GM15510 (cell line): ENCODE measurements around the gene AGPAT3.

ENCODE experiments used
- POLR2A ChIP-seq: IDR thresholded peaks from 3 replicates; pipeline ENCODE4 v1.6.1; 2011; ENCODE audit warnings: borderline replicate concordance; ENCODE audit not compliant: insufficient read length; ENCODE audit errors: extremely low read depth

The AGPAT3 gene

GRCh38 chr21:43992121-43992520 is 127.1 kb downstream of the AGPAT3 start:
- TF ChIP-seq POLR2A: no peak

- TF ChIP-seq POLR2A: no peak
These were observed 128.5 kb downstream of the AGPAT3 start for GRCh38 chr21:43993420-43993934.

GRCh38 chr21:43994085-43994484 is 129.1 kb downstream of the AGPAT3 start:
- no peak for TF ChIP-seq POLR2A

- no peak for TF ChIP-seq POLR2A
These were observed 129.6 kb downstream of the AGPAT3 start for GRCh38 chr21:43994646-43995045.

- no peak for TF ChIP-seq POLR2A
These were observed 130.6 kb downstream of the AGPAT3 start for GRCh38 chr21:43995521-43996105.

- TF ChIP-seq POLR2A: no peak
These were observed 133.0 kb downstream of the AGPAT3 start for GRCh38 chr21:43997766-43998742.

GRCh38 chr21:44000360-44000759 is 135.3 kb downstream of the AGPAT3 start:
- no peak for TF ChIP-seq POLR2A

- TF ChIP-seq POLR2A: no peak
These were observed 137.5 kb downstream of the AGPAT3 start for GRCh38 chr21:44002511-44002910.

- TF ChIP-seq POLR2A: no peak
These were observed 138.4 kb downstream of the AGPAT3 start for GRCh38 chr21:44003307-44003966.

GRCh38 chr21:44005071-44005470 is 140.0 kb downstream of the AGPAT3 start:
- no peak for TF ChIP-seq POLR2A

- no peak for TF ChIP-seq POLR2A
These were observed 140.6 kb downstream of the AGPAT3 start for GRCh38 chr21:44005593-44005992.

GRCh38 chr21:44006017-44006619 is 141.1 kb downstream of the AGPAT3 start:
- no peak for TF ChIP-seq POLR2A

GRCh38 chr21:44006656-44007055 is 141.6 kb downstream of the AGPAT3 start:
- TF ChIP-seq POLR2A: no peak

- TF ChIP-seq POLR2A: no peak
These were observed 145.4 kb downstream of the AGPAT3 start for GRCh38 chr21:44010429-44010828.

- TF ChIP-seq POLR2A: no peak
These were observed 146.1 kb downstream of the AGPAT3 start for GRCh38 chr21:44011123-44011522.
